Smooth muscle cell (in vitro differentiated cells): ENCODE results near the gene LBH. TPM values are rescaled to one million over a fixed set of nuclear protein-coding genes. Genes with fewer than 3 reads are reported as not detected.

Source experiments
- DNase-seq: peaks from one replicate; lab custom pipeline; 2025; ENCODE audit not compliant: unreplicated experiment; lab: John Stamatoyannopoulos, UW
- H2AFZ ChIP-seq: fragments of 200-600 bp; sonication (generic); 2 replicates; pipeline ENCODE4 v1.6.0; 2016; ENCODE audit warnings: antibody characterized with exemption, low read depth, mild to moderate bottlenecking
- H3F3A ChIP-seq: fragments of 200-600 bp; sonication (generic); 2 replicates; pipeline ENCODE4 v1.6.0; 2017; ENCODE audit warnings: antibody characterized with exemption, low read depth
- H3K27ac ChIP-seq: fragments of 200-600 bp; sonication (generic); 2 replicates; pipeline ENCODE4 v1.5.1; 2016; ENCODE audit warnings: low read depth, mild to moderate bottlenecking
- H3K27me3 ChIP-seq: fragments of 200-600 bp; sonication (generic); 2 replicates; pipeline ENCODE4 v1.6.1; 2016; ENCODE audit warnings: low read depth, mild to moderate bottlenecking
- H3K36me3 ChIP-seq: fragments of 200-600 bp; sonication (generic); 2 replicates; pipeline ENCODE4 v1.5.1; 2016; ENCODE audit warnings: low read depth
- H3K4me1 ChIP-seq: fragments of 200-600 bp; sonication (generic); 2 replicates; pipeline ENCODE4 v1.5.1; 2016; ENCODE audit warnings: low read depth
- H3K4me2 ChIP-seq: fragments of 200-600 bp; sonication (generic); 2 replicates; pipeline ENCODE4 v1.6.0; 2016; ENCODE audit warnings: mild to moderate bottlenecking
- H3K4me3 ChIP-seq: fragments of 200-600 bp; sonication (generic); 2 replicates; pipeline ENCODE4 v1.5.1; 2016; ENCODE audit warnings: mild to moderate bottlenecking
- H3K79me2 ChIP-seq: fragments of 200-600 bp; sonication (generic); 2 replicates; pipeline ENCODE4 v1.6.0; 2016; ENCODE audit warnings: low read depth, mild to moderate bottlenecking
- H3K9ac ChIP-seq: fragments of 200-600 bp; sonication (generic); 2 replicates; pipeline ENCODE4 v1.6.0; 2016; ENCODE audit warnings: low read depth
- H3K9me3 ChIP-seq: fragments of 200-600 bp; sonication (generic); replicated peaks from 2 replicates; pipeline ENCODE4 v1.5.1; 2016; ENCODE audit warnings: low read depth
- H4K20me1 ChIP-seq: fragments of 200-600 bp; sonication (generic); 2 replicates; pipeline ENCODE4 v1.6.0; 2016; ENCODE audit warnings: low read depth
- WGBS: methylation state at CpG from one replicate; pipeline ENCODE4 v1.1.7; 2016; ENCODE audit warnings: low lambda C conversion rate; 5-methylcytosine and 5-hydroxymethylcytosine counted together
- polyA plus RNA-seq: library from polyadenylated mRNA; unstranded; fragments of >200 nt; fragmentation: Nextera tagmentation; extraction: Ambion mirVana; gene quantifications from 2 replicates; pipeline ENCODE4 v1.2.1, GENCODE V29; 2016
- total RNA-seq: library from RNA; depleted of rRNA; stranded (reverse); fragments of >200 nt; gene quantifications from 2 replicates; pipeline ENCODE4 v1.2.3, GENCODE V29; 2014
- TF ChIP-seq, protein P1 (sequence below): fragments of 200-600 bp; sonication (generic); IDR thresholded peaks from 2 replicates; pipeline ENCODE4 v1.5.1; 2017; ENCODE audit warnings: borderline replicate concordance, mild to moderate bottlenecking, antibody characterized with exemption; ENCODE audit not compliant: insufficient read depth, poor library complexity, severe bottlenecking

LBH gene
- total and polyA plus RNA-seq, 2 experiments from 2014 or later = 31.0 to 35.2 TPM

DNA sequence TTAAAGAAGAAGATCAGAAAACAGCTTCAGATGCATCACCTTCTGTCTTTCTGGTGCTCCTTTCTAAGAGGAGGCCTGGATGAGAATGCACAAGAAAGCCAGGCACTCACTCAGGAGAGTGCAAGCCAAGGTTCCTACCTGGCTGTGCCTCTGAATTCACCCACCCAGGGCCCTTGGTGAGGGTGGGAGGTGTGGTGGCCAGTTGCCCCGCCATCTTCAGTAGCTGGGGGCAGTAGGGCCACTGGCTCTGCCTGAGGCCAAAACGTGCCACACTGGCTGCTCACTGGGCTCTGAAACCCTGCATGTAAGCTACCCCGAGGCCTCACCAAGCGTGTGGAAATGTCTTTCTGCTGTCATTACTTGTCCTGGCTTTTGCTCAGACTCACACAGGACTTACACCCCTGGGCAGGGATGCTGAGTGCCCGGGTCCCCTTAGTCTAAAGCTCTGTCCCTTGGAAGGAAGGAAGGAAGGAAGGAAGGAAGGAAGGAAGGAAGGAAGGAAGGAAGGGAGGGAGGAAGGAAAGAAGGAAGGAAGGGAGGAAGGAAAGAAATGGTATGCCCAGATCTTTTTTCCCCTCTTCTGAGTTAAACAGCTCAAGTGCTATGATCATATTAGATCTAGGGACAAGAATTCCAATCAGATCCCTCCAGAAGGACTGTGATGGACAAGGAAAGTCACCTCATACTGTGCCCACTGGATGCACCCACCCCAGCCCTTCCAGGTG lies 8.5 kb upstream of the LBH start:
- no peak for DNase-seq
- TF ChIP-seq, protein P1, sequence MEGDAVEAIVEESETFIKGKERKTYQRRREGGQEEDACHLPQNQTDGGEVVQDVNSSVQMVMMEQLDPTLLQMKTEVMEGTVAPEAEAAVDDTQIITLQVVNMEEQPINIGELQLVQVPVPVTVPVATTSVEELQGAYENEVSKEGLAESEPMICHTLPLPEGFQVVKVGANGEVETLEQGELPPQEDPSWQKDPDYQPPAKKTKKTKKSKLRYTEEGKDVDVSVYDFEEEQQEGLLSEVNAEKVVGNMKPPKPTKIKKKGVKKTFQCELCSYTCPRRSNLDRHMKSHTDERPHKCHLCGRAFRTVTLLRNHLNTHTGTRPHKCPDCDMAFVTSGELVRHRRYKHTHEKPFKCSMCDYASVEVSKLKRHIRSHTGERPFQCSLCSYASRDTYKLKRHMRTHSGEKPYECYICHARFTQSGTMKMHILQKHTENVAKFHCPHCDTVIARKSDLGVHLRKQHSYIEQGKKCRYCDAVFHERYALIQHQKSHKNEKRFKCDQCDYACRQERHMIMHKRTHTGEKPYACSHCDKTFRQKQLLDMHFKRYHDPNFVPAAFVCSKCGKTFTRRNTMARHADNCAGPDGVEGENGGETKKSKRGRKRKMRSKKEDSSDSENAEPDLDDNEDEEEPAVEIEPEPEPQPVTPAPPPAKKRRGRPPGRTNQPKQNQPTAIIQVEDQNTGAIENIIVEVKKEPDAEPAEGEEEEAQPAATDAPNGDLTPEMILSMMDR = no peak
- H2AFZ ChIP-seq = no peak overlapping the region
- H3K79me2 ChIP-seq = no peaks in the 10 kb centered on the region
- H3F3A ChIP-seq = peaks cover 12% of the 10 kb centered on the region
- 88% methylated on average over 5 of the region's 5 CpGs for WGBS
- H3K4me3 ChIP-seq = no peak overlapping the region
- H3K9ac ChIP-seq = no peak overlapping the region
- H3K27me3 ChIP-seq = peaks cover 3% of the 10 kb centered on the region
- no peaks in the 10 kb centered on the region for H3K9me3 ChIP-seq
- H3K4me2 ChIP-seq = no peak overlapping the region
- no peaks in the 10 kb centered on the region for H4K20me1 ChIP-seq
- no peak overlapping the region for H3K27ac ChIP-seq
- H3K36me3 ChIP-seq = no peaks in the 10 kb centered on the region
- peaks cover 16% of the 10 kb centered on the region for H3K4me1 ChIP-seq

DNA sequence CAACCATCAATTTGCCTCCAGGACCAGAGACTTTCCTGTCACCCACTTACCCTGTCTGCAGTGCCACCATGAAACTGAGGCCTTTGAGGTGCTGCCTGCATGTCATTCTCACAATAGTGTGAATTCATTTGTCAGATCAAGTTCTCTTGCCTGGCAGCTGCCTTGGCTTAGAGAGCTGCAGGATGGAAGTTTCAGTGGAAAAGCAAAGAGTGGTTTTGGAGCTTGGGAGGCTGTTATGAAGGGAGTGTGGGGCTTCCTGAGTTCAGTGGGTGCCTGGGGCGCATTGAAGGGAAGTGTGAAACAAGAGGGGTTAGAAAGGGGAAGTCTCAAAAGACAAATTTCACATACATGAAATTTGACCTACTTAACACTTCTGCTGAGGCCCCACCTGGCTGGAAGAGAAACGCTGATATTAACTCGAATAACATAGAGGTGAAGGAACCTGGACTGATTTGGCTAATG lies 7.9 kb upstream of the LBH start:
- Histone ChIP-seq H2AFZ (no peak overlapping the region), H3K27me3 (peaks cover 3% of the 10 kb centered on the region), H3K4me1 (peaks cover 16% of the 10 kb centered on the region), H4K20me1 (no peaks in the 10 kb centered on the region), H3K27ac (no peak overlapping the region), H3K4me2 (no peak overlapping the region), H3F3A (peaks cover 12% of the 10 kb centered on the region), H3K9ac (no peak overlapping the region), H3K79me2 (no peaks in the 10 kb centered on the region), H3K4me3 (no peak overlapping the region), H3K36me3 (no peaks in the 10 kb centered on the region), H3K9me3 (no peaks in the 10 kb centered on the region)
- DNase-seq = no peak
- TF ChIP-seq, protein P1 = no peak
- WGBS = 90% methylated on average over 3 of the region's 3 CpGs

DNA sequence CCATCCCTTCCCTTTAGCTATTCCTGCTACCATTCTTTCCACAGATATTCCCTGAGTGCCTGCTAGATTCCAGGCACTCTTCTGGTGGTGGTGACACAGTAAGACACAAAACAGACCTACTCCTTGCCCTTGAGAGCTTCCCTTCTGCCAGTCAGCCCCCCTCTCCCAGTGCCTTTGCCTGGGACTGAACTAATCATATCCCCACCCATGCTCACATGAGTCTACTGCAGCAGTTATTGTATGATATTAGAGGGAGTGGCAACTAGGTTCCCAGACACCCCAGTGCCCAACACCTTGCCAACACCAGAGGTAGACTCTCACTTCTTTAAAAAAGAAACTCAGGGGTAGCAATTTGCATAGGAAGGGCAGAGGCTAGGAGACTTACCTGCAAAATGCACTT lies 7.2 kb upstream of the LBH start:
- no peak for DNase-seq
- no peak overlapping the region for H3K4me3 ChIP-seq
- no peak overlapping the region for H3K9ac ChIP-seq
- H4K20me1 ChIP-seq = no peaks in the 10 kb centered on the region
- no peak overlapping the region for H2AFZ ChIP-seq
- H3K4me2 ChIP-seq = no peak overlapping the region
- no peaks in the 10 kb centered on the region for H3K9me3 ChIP-seq
- no peaks in the 10 kb centered on the region for H3K36me3 ChIP-seq
- H3K27me3 ChIP-seq = peaks cover 3% of the 10 kb centered on the region
- TF ChIP-seq, protein P1 = no peak
- H3K79me2 ChIP-seq = no peaks in the 10 kb centered on the region
- H3K4me1 ChIP-seq = peaks cover 16% of the 10 kb centered on the region
- H3K27ac ChIP-seq = no peak overlapping the region
- peaks cover 12% of the 10 kb centered on the region for H3F3A ChIP-seq
